NK-92 (cell line): ENCODE results near the gene NPAT.
"Not testable (repeated sequence)": the region's sequence is repeated elsewhere in the genome, so short reads cannot be mapped to it uniquely, and the experiment has no call there.

Experiments
- DNase-seq: peaks from one replicate; lab custom pipeline; 2025; ENCODE audit not compliant: unreplicated experiment; lab: John Stamatoyannopoulos, UW

The NPAT gene

DNA sequence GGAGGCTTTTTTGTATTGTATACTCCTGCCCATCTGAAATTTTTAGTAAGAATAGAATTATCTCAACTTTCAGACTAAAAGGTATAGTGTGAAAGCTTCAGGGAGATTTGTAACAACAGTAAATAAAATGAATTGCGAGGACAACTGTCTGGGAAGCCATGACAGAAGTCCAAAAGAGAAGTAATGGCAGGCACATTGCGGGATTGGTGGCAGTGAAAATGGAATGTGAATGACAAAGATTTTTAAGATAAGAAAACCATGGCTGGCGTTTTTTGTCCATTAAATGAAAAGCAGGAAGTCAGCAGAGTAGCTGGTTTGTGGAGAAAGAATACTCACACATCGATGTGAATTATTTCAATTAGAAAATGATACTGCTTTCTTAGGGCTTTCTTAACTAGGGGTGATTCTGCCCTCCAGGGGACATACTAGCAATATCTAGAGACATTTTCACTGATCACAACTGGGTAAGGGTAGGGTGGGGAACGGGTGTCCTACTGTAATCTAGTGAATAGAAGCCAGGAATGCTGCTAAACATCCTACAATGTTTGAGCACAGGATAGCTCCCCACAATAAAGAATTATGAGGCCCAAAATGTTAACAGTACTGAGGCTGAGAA, 1.6 kb downstream of the NPAT start:
- DNase-seq = no peak

DNA sequence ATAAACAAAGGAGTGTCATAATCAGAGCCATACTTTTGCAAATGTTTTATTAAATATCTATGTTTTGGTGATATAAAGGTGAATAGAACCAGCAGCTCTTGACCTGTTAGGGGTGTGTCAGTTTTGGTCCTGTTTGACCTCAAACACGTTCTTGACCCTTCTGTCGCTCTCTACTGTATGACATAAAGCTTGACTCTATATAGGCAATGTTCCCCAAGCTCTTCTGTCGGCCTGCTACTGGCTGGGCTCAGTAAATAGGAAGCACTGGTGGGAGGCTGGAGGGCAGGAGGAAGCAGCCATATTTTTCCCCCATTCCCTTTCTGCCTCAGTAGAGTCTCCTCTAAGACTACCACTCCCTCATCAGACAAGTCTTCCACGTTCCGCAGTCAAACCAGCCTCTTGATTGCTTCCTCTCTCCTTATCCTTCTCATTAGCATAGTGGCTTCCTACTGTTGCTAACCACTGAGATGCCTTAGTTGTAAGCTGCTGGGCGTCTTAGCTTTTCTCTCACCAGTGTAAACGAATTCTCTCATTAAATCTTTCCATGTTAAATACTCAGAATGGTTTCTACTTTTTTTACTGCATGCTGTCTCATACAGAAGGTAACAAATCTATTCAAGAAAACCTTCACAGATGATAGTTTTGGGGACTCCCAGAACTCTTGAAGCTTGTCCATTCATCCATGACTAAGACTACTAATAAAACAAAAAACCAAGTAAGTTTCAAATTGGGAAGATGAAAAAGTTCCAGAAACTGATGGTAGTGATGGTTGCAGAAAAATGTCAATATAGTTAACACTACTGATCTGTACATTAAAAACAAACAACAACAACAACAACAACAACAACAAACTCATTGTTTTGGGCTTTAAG, 3.3 kb downstream of the NPAT start:
- no peak for DNase-seq

DNA sequence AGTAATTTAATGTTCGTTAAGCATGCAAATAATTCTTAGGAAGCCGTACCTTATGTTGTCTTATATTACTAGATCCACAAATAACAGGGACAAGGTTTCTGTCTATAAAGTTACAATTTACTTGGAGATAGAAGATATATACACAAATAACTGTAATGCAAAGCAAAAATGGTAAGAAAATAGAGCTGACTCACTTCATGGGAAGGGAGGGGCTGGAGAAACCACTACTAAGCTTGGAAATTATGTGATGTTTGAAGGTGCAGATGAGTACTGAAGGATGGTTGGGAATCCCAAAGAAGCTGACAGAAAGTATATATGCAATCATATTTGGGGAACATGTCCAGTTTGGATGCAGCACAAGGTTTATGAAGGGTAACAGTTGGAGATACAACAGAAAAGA, 4.0 kb downstream of the NPAT start:
- DNase-seq = no peak

DNA sequence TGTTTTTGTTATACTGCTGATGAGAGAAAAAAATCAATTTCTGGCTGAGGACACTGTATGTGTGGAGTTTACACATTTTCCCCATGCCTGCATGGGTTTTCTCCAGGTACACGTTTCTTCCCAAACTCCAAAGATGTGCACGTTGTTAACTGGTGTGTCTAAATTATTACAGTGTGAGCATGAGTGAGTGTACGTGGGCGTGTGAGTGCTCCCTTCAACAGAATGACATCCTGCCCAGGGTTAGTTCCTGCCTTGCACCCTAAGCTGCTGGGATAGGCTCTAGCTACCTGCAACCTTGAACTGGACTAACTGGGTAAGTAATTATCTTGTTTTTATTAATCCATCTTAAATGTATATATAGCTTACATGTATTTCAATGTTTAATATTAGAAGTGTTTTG, 5.5 kb downstream of the NPAT start:
- DNase-seq = no peak

DNA sequence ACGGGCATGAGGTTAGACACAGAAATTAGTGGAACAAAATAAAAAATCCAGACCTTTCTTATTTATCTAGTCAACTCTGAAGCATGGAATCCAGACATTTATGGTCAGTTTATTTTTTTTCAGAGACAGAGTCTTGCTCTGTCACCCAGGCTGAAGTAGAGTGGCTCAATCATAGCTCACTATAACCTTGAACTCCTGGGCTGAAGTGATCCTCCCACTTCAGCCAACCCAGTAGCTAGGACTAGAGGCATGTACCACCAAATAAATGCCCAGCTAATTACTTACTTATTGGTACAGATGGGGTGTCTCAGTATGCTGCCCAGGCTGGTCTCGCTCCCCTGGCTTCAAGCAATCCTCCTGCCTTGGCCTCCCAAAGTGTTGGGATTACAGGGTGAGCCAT, 8.7 kb downstream of the NPAT start:
- DNase-seq = no peak

DNA sequence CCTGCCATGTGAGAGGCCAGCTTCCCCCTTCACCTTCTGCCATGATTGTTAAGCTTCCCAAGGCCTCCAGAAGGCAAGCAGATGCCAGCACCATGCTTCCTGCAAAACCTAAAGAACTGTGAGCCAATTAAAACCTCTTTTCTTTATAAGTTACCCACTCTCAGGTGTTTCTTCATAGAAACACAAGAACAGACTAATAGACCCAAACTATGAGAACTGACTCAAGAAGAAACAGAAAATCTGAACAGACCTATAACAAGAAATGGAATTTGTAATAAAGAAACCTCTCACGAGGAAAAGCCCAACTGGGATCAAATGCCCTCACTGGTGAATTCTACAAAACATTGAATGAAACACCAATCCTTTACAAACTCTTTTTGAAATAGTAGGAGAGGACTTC, 12.0 kb downstream of the NPAT start:
- no peak for DNase-seq

DNA sequence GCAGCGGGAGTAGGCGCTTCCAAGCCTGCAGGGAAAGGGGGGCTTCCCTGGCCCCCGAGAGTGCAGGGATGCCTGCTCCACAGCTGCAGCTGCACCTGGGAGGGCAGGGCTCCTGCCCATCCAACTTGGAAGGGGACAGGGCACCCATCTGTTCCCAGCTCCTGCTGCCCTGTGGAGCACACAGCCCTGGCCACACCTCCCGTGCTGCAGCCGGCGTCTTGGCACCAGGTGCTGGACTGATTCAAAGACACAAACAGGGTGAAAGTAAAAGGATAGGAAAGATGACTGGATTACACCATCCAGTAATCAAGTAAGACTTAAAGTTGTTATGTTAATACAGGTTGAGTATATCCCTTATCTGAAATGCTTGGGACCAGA, 14.8 kb downstream of the NPAT start:
- no peak for DNase-seq

DNA sequence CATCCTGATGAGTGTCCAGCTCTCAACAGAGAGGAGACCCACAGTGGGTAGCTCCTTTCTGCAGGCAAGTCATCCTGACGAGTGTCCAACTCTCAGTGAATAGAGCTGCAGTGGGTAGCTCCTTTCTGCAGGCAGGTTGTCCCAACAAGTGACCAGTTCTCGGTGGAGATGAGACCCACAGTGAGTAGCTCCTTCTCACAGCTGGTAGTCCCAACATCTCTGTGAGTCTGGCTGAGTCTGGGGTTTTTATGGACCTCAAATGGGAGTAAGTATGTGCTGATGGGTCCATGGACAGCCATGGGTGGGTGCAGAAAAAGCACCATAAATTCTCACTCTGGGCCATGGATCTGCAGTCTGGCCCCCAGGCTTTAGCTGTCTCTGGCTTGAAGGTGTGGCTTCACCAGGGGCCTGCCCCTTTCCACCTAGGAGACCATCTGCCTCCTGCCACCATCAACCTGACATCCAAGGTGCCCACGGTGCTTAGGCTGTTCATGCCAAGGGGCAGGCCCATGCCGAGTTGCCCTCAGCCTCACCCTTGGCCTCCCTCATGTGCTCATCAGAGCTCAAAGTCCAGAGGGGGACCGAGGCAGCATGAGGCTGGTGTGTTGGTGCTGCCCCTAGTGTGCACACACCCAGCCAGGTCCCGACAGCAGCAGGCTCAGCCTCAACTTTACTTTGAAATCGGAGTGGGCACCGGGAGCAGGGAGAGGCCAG, 15.3 kb downstream of the NPAT start:
- no peak for DNase-seq

DNA sequence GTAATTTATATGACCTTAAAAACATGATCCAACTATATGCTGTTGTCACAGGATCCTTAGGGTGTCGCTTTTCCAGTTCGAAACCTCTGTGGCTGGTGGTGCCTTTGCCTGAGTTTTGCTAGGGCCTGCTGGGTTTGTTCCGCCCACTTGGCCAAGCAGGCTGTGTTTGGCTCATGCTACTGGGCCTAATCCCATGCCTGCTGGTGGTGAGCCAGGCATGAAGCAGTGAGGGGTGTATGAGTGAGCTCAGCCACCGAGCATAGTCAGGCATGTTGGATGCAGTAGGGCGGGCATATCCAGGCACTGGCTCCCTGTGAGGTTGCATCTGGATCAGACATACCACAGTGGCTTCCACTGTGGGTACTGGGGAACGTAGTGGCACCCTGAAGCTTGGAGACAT, 16.3 kb downstream of the NPAT start:
- no peak for DNase-seq

DNA sequence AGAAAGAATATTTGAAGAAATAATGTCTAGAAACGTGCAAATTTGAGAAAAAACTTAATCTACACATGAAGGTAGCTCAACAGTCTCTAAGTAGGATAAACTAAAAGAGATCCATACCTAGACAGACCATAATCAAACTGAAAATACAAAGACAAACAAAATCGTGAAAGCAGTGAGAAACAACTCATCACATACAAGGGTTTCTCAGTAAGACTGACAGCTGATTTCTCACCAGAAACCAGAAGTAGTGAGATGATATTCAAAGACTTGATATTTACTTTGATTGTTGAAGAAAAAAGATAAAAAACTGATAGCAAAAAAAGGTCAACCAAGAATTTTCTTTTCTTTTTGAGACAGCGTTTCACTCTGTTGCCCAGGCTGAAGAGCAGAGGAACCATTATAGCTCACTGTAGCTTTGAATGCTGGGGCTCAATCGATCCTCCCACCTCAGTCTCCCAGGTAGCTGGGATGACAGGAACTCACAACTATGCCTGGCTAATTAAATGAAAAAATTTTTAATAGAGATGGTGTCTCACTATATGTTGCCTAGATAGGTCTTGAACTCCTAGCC, 17.4 kb downstream of the NPAT start:
- DNase-seq = no peak

DNA sequence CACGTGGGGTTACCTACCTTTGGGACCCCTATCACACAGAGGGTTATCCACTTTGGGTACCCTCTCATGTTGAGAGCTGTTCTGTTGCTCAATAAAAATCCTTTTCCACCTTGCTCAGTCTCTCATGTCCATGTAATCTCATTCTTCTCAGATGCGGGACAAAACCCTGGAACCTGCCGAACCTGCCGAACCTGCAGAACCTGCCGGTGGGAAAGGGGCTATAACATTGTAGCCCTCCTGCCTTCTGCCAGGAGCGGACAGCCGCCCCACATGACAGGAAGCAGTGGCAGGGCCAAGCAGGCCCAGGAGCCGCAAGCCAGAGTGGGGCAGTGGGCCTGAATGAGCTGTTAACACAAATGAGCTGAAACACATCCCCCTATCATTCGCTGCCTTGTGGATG, 18.1 kb downstream of the NPAT start:
- DNase-seq = no peak

DNA sequence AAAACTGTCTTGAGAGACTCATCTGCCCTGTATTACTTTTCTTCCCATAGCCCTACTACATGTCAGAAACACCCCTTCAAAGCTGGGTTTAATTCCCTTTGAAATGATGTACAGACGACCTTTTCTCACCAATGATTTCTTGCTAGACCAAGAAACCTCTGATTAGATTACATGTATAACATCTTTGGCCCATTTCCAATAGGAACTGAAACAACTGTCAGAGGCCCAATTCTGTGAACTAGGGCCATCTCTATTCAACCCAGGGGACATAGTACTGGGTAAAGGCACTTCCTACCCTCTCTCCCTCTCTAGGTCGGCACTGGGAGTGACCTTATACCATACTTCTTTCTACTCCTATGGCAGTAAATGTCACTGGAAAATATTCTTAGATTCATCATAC, 19.4 kb downstream of the NPAT start:
- DNase-seq = no peak

DNA sequence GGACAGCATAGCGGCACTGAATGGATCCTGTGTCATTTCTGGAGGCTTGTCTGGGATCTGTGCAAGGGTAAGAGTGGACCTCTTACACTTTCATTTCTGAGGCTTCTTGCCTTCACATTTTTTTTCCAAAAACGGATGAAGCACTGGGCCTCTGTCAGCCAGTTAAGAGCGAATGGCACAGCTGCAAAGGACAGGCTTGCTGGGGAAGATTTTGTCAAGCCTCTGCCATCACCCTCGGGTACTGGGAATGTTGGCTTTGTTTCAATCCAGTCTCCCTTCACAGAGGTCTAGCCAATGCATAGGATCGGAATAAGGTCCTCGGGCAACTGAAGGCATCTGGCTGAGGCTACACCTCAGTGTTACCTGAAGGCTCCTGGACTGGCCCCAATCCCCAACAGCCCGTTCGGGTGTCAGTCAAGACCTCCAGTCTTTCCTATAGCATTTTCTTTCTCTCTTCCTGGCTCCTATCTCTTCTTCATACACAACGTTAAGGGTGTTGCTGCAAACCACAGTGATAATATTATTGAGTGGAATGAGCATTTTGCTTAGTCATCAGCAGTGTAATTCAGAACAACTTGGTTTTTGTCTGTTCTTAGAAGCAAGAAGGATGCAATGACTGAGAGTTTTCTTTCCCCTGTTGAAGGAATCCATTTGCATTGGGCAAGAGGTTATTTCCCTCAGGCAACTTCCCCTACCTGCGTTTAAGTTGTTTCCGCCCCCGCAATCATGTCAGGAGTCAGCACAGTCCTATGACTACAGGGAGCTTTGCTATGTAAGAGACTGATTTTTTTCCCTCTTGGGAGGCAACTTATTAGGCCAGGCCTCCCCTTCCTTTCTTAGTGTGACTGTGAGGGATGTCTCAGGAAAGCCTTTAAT, 22.8 kb downstream of the NPAT start:
- DNase-seq = no peak

DNA sequence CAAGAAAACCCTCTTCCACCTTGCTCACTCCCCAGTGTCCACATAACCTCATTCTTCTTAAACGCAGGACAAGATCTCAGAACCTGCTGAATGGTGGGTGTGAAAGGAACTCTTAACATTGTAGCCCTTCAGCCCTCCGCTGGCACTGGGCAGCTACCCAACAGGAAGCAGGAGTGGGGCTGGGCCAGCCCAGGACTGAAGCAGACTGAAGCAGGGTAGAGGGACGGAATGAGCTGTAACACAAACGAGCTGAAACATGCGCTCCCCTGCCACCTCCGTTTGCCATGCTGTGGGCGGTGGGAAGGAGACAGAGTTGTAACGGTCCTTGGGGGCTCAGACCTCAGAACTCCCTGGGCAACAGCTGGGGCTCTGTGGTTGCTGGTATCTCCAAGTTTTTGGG, 23.6 kb downstream of the NPAT start:
- no peak for DNase-seq

DNA sequence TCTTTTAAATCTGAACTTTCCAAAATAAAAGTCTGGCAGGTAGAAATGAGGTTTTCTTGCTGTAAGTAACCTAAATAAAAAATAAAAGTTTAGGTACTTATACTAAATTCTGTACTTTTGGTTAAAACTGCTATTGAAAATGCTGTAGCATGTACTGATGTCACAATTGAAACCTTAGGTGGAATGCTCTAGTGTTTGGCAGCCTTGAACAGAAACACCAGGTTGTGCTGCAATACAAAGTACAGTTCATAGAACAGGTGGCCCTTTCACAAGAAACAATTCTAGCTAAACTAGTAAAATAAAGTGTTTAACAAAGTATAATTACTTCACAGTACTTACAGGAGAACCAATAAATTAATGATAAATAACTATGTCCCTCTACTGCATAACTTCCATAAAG, 25.1 kb downstream of the NPAT start:
- no peak for DNase-seq

DNA sequence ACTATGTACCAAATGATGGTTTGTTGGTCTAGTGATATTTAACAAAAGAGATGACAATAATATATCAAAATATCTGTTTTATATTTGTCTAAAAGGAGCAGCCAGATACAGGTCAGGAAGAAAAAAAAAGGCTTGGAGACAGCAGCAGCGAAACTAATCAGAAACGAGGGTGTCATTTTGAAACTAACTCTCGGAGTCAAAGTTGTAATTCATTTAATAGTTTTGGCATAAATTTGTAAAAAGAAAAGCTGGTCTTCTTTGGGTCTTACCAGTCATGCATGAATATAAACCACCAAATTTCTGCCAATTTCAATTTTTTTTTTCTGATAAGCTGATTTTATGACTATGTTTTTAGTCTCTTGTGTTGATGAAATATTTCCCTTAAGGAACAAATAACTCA, 25.5 kb downstream of the NPAT start:
- no peak for DNase-seq

DNA sequence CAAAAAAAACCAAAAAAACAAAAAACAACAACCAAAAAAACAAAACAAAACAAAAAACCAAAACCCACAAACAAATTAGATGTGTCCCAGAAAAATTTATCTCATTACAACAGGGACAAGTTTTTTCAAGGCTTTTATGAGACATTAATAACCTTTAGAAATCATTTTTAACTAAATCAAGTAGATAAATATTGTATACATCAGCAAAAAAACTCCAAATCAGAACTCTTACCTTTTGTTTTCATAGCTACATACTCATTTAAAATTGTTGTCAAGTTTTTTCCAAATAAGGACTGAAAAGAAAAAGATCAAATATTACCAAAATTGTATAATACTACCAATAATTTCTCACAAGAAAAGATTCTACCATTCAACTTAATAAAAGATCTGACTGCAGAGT, 28.7 kb downstream of the NPAT start:
- DNase-seq = no peak

DNA sequence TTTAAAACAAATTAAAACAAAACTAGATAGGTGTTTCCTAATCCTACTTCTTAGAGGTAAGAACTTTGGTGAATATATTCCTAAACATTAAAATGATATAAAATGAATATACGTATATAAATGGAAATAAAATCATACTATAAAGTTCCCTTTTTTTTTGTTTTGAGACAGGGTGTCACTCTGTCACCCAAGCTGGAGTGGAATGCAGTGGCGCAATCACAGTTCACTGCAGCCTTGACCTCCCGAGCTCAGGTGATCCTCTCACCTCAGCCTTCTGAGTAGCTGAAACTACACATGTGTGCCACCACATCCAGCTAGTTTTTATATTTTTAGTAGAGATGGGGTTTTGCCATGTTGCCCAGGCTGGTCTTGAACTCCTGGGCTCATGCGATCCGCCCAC, 44.9 kb downstream of the NPAT start:
- DNase-seq = no peak

DNA sequence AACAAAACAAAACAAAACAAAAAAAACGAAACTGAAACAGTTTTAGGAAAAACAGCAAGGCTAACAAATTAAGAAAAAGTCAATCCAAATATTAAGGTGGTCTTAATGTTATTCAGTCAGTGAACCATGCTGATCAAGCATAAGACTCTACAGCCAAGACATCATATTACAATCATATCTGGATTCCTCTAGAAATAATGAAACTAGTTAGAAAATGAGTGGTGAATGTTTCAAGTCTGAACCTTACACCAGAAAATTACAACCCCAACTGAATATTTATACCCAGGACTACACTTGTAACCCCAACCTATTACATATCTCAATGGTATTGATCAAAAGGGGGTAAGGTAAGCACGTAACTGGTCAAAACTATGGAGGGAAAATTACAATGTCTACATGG, 52.3 kb downstream of the NPAT start:
- DNase-seq = no peak

DNA sequence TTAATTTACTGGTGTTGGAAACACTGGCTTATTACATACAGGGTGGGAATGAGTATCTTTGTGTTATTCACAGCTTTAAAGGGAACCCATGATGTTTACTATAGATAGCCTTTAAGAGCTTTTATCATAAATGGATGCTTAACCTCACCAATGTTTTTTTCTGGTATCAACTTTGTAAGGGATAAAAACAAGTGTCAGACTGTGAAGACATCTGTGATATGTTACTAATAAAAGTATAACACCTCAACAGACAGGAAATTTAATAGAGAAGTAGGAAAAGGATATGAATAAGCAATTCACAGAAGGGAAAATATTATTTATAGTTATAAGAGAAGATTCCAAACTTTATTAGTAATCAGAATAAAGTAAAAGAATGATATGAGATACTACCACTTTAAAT, 54.8 kb downstream of the NPAT start:
- no peak for DNase-seq

DNA sequence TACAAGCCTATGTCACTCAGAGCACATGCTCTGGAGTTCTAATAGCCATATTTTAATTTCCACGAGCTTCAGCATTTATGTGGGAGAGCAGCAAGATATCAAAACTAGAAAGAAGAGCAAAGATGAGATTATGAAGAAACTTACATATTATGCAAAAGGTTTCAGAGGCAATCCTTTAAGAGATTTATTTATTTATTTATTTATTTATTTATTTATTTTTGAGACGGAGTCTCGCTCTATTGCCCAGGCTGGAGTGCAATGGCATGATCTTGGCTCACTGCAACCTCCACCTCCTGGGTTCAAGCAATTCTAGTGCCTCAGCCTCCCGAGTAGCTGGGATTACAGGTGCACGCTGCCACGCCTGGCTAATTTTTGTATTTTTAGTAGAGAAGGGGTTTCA, 59.6 kb downstream of the NPAT start:
- DNase-seq = not testable (repeated sequence)
